Brain microvascular endothelial cell (primary cell): Measurements from ENCODE around the gene STMN1.
A peak's percentile ranks its signal among the peaks of the same experiment; 100 is the strongest.

Experiments
- DNase-seq: peaks from one replicate; pipeline ENCODE4 v3.0.0-alpha.2; 2020
- H3K27ac ChIP-seq: fragments of 250-450 bp; sonication (Bioruptor Pico); 2 replicates; pipeline ENCODE4 v1.5.1; 2020; ENCODE audit warnings: mild to moderate bottlenecking, moderate library complexity
- H3K27me3 ChIP-seq: fragments of 250-450 bp; sonication (Bioruptor Pico); replicated peaks from 2 replicates; pipeline ENCODE4 v1.5.1; 2020; ENCODE audit warnings: mild to moderate bottlenecking
- H3K36me3 ChIP-seq: fragments of 250-450 bp; sonication (Bioruptor Pico); replicated peaks from 2 replicates; pipeline ENCODE4 v1.5.1; 2020; ENCODE audit warnings: mild to moderate bottlenecking
- H3K4me3 ChIP-seq: 2 replicates; pipeline ENCODE4 v1.5.1; 2011; ENCODE audit warnings: low read depth, mild to moderate bottlenecking, control low read depth, low read length, moderate library complexity
- CTCF ChIP-seq: IDR thresholded peaks from 2 replicates; pipeline ENCODE4 v1.5.1; 2011; ENCODE audit warnings: low read depth, mild to moderate bottlenecking, moderate library complexity, low read length, control low read depth, inconsistent platforms; ENCODE audit errors: missing control alignments
- in situ Hi-C: cut with HindIII; loops from 2 replicates; pipeline ENCODE4 v1.10.0; 2017; ENCODE audit warnings: low sequenced_read_pairs, low pct_ligation_motif_present

The STMN1 gene

GRCh38 chr1:25874209-25874608 lies 32.0 kb downstream of the STMN1 start:
- peak overlapping the region; percentile 66 for H3K4me3 ChIP-seq
- H3K36me3 ChIP-seq = peaks cover 8% of the 10 kb centered on the region
- DNase-seq = no peak
- TF ChIP-seq CTCF = no peak
- H3K27ac ChIP-seq = no peak overlapping the region
- in situ Hi-C loops = no loop called here
- no peaks in the 10 kb centered on the region for H3K27me3 ChIP-seq

GRCh38 chr1:25873120-25873519 lies 33.1 kb downstream of the STMN1 start:
- in situ Hi-C loops = no loop called here
- no peak for DNase-seq
- no peak for TF ChIP-seq CTCF

GRCh38 chr1:25872713-25873112 lies 33.5 kb downstream of the STMN1 start:
- DNase-seq = no peak
- in situ Hi-C loops = no loop called here
- TF ChIP-seq CTCF = no peak
- H3K36me3 ChIP-seq = peaks cover 8% of the 10 kb centered on the region
- no peak overlapping the region for H3K27ac ChIP-seq
- H3K27me3 ChIP-seq = no peaks in the 10 kb centered on the region
- H3K4me3 ChIP-seq = no peak overlapping the region

More at GRCh38 chr1:25873120-25873519, 33.1 kb downstream of the STMN1 start:
- Histone ChIP-seq H3K4me3 (no peak overlapping the region), H3K36me3 (peaks cover 8% of the 10 kb centered on the region), H3K27me3 (no peaks in the 10 kb centered on the region), H3K27ac (no peak overlapping the region)

GRCh38 chr1:25871704-25872494 lies 34.3 kb downstream of the STMN1 start:
- no peak for DNase-seq
- no peak overlapping the region for H3K4me3 ChIP-seq
- H3K27me3 ChIP-seq = no peaks in the 10 kb centered on the region
- H3K36me3 ChIP-seq = peaks cover 8% of the 10 kb centered on the region
- H3K27ac ChIP-seq = no peak overlapping the region
- in situ Hi-C loops = no loop called here
- TF ChIP-seq CTCF = no peak

- H3K36me3 ChIP-seq = peaks cover 8% of the 10 kb centered on the region
- no peak overlapping the region for H3K4me3 ChIP-seq
- no peak overlapping the region for H3K27ac ChIP-seq
- H3K27me3 ChIP-seq = no peaks in the 10 kb centered on the region
- no peak for TF ChIP-seq CTCF
- DNase-seq = no peak
- in situ Hi-C loops = no loop called here
Measured at GRCh38 chr1:25871086-25871703, 35.0 kb downstream of the STMN1 start.
